HG03460 (cell line): ENCODE data around the gene SLC51B.
"Not testable (repeated sequence)": the region's sequence is repeated elsewhere in the genome, so short reads cannot be mapped to it uniquely, and the experiment has no call there.

ENCODE experiments used
- ATAC-seq: cut with Tn5 transposase; IDR thresholded peaks from one replicate; pipeline ENCODE4 v1.9.1; 2021; ENCODE audit not compliant: unreplicated experiment

The SLC51B gene

GRCh38 chr15:65097651-65098263 lies 52.6 kb downstream of the SLC51B start:
- ATAC-seq: no peak

GRCh38 chr15:65099336-65099735 lies 54.1 kb downstream of the SLC51B start:
- ATAC-seq: no peak

GRCh38 chr15:65099801-65100200 lies 54.6 kb downstream of the SLC51B start:
- ATAC-seq: not testable (repeated sequence)

- ATAC-seq: no peak
Observed at GRCh38 chr15:65100442-65100841, 55.3 kb downstream of the SLC51B start.

- ATAC-seq: no peak
Observed at GRCh38 chr15:65101411-65101890, 56.3 kb downstream of the SLC51B start.

- no peak for ATAC-seq
Observed at GRCh38 chr15:65101891-65102708, 56.9 kb downstream of the SLC51B start.

GRCh38 chr15:65102912-65103311 lies 57.7 kb downstream of the SLC51B start:
- no peak for ATAC-seq
